Measurements from ENCODE around the gene GP9. TPM values are rescaled to one million over a fixed set of nuclear protein-coding genes. Genes with fewer than 3 reads are reported as not detected.

The GP9 gene
- total and polyA plus RNA-seq, 2 donors (not counting 1 experiment from before 2014, with no cell fraction given), result not detected

- H3K27ac ChIP-seq (ENCODE audit: insufficient read depth, low read length), result no peak overlapping the region
- no peak for TF ChIP-seq CTCF (conservative IDR thresholded peaks at IDR 0.05 in 1 of 2, IDR thresholded peaks at IDR 0.05 in 1 of 2; ENCODE audit: low read depth in 1 of 2, low read length in 2 of 2)
- no peak for TF ChIP-seq EZH2 (IDR thresholded peaks at IDR 0.05; ENCODE audit: low read length, missing control alignments)
Observed at GRCh38 chr3:129014793-129015345, 45.7 kb upstream of the GP9 start.

GRCh38 chr3:129015388-129016105 lies 45.0 kb upstream of the GP9 start:
- no peak for DNase-seq (ENCODE audit: low read depth in 2 of 2)
- Histone ChIP-seq H3K79me2 (ENCODE audit: control insufficient read depth, insufficient read depth, low read length) (no peaks in the 10 kb centered on the region), H3K4me2 (ENCODE audit: extremely low read depth, insufficient read depth, low read length) (no peak overlapping the region), H3K27me3 (ENCODE audit: control insufficient read depth, insufficient read depth, low read length) (no peaks in the 10 kb centered on the region), H3K36me3 (ENCODE audit: control insufficient read depth, insufficient read depth, low read length) (no peaks in the 10 kb centered on the region), H2AFZ (ENCODE audit: low read length) (no peak overlapping the region), H3K4me1 (ENCODE audit: control insufficient read depth, extremely low read depth, insufficient read depth, low read length) (no peaks in the 10 kb centered on the region), H3K4me3 (replicated peaks in 1 of 4; ENCODE audit: control extremely low read depth in 1 of 4, insufficient read depth in 1 of 4, low read depth in 3 of 4, low read length in 4 of 4) (no peak overlapping the region), H3K9ac (ENCODE audit: insufficient read depth, low read length) (no peak overlapping the region), H3K27ac (ENCODE audit: insufficient read depth, low read length) (no peak overlapping the region), H3K9me3 (ENCODE audit: control insufficient read depth, insufficient read depth, low read depth, low read length) (no peaks in the 10 kb centered on the region), H4K20me1 (ENCODE audit: control insufficient read depth, extremely low read depth, insufficient read depth, low read length) (no peaks in the 10 kb centered on the region)
- no peak for TF ChIP-seq CTCF (conservative IDR thresholded peaks at IDR 0.05 in 1 of 2, IDR thresholded peaks at IDR 0.05 in 1 of 2; ENCODE audit: low read depth in 1 of 2, low read length in 2 of 2)
- TF ChIP-seq EZH2 (IDR thresholded peaks at IDR 0.05; ENCODE audit: low read length, missing control alignments), result no peak

More at GRCh38 chr3:129014793-129015345, 45.7 kb upstream of the GP9 start:
- DNase-seq (ENCODE audit: low read depth in 2 of 2), result no peak
- no peaks in the 10 kb centered on the region for H3K9me3 ChIP-seq (ENCODE audit: control insufficient read depth, insufficient read depth, low read depth, low read length)
- H3K4me1 ChIP-seq (ENCODE audit: control insufficient read depth, extremely low read depth, insufficient read depth, low read length), result no peaks in the 10 kb centered on the region
- H3K36me3 ChIP-seq (ENCODE audit: control insufficient read depth, insufficient read depth, low read length), result no peaks in the 10 kb centered on the region
- no peaks in the 10 kb centered on the region for H3K27me3 ChIP-seq (ENCODE audit: control insufficient read depth, insufficient read depth, low read length)
- no peaks in the 10 kb centered on the region for H4K20me1 ChIP-seq (ENCODE audit: control insufficient read depth, extremely low read depth, insufficient read depth, low read length)
- H2AFZ ChIP-seq (ENCODE audit: low read length), result no peak overlapping the region
- H3K79me2 ChIP-seq (ENCODE audit: control insufficient read depth, insufficient read depth, low read length), result no peaks in the 10 kb centered on the region
- no peak overlapping the region for H3K4me3 ChIP-seq (replicated peaks in 1 of 4; ENCODE audit: control extremely low read depth in 1 of 4, insufficient read depth in 1 of 4, low read depth in 3 of 4, low read length in 4 of 4)
- no peak overlapping the region for H3K9ac ChIP-seq (ENCODE audit: insufficient read depth, low read length)
- H3K4me2 ChIP-seq (ENCODE audit: extremely low read depth, insufficient read depth, low read length), result no peak overlapping the region

GRCh38 chr3:129016356-129016719 lies 44.2 kb upstream of the GP9 start:
- Histone ChIP-seq H3K9me3 (ENCODE audit: control insufficient read depth, insufficient read depth, low read depth, low read length) (no peaks in the 10 kb centered on the region), H3K9ac (ENCODE audit: insufficient read depth, low read length) (no peak overlapping the region), H3K4me3 (replicated peaks in 1 of 4; ENCODE audit: control extremely low read depth in 1 of 4, insufficient read depth in 1 of 4, low read depth in 3 of 4, low read length in 4 of 4) (no peak overlapping the region), H3K4me2 (ENCODE audit: extremely low read depth, insufficient read depth, low read length) (no peak overlapping the region), H3K27me3 (ENCODE audit: control insufficient read depth, insufficient read depth, low read length) (no peaks in the 10 kb centered on the region), H3K79me2 (ENCODE audit: control insufficient read depth, insufficient read depth, low read length) (no peaks in the 10 kb centered on the region), H3K36me3 (ENCODE audit: control insufficient read depth, insufficient read depth, low read length) (no peaks in the 10 kb centered on the region), H3K4me1 (ENCODE audit: control insufficient read depth, extremely low read depth, insufficient read depth, low read length) (peaks cover 6% of the 10 kb centered on the region), H4K20me1 (ENCODE audit: control insufficient read depth, extremely low read depth, insufficient read depth, low read length) (no peaks in the 10 kb centered on the region), H3K27ac (ENCODE audit: insufficient read depth, low read length) (no peak overlapping the region), H2AFZ (ENCODE audit: low read length) (no peak overlapping the region)
- DNase-seq (ENCODE audit: low read depth in 2 of 2), result no peak
- TF ChIP-seq EZH2 (IDR thresholded peaks at IDR 0.05; ENCODE audit: low read length, missing control alignments) (no peak), CTCF (conservative IDR thresholded peaks at IDR 0.05 in 1 of 2, IDR thresholded peaks at IDR 0.05 in 1 of 2; ENCODE audit: low read depth in 1 of 2, low read length in 2 of 2) (no peak)

Data from fibroblast of lung (primary cell).